GM23338 (cell line): Measurements from ENCODE around the gene LRRTM2. TPM values are rescaled to one million over a fixed set of nuclear protein-coding genes. Genes with fewer than 3 reads are reported as not detected.

Experiments
- ATAC-seq: fragments of 200-7000 bp; cut with Tn5 transposase; 3 replicates; pipeline ENCODE4 v1.9.1; 2020
- DNase-seq: peaks from one replicate; pipeline ENCODE4 v3.0.0-alpha.2; 2015; ENCODE audit warnings: low spot score
- H2AFZ ChIP-seq: fragments of 200-600 bp; sonication (generic); 2 replicates; pipeline ENCODE4 v1.8.0; 2016; ENCODE audit warnings: antibody characterized with exemption, mild to moderate bottlenecking, moderate library complexity
- H3F3A ChIP-seq: fragments of 200-600 bp; sonication (generic); replicated peaks from 2 replicates; pipeline ENCODE4 v1.8.0; 2017; ENCODE audit warnings: antibody characterized with exemption, mixed run types, low read depth
- H3K27ac ChIP-seq: fragments of 200-600 bp; sonication (generic); 2 replicates; pipeline ENCODE4 v1.6.1; 2016; ENCODE audit warnings: low read depth
- H3K27me3 ChIP-seq: fragments of 200-600 bp; sonication (generic); 2 replicates; pipeline ENCODE4 v1.8.0; 2016; ENCODE audit warnings: mild to moderate bottlenecking, mixed run types, moderate library complexity; ENCODE audit not compliant: insufficient read depth
- H3K36me3 ChIP-seq: fragments of 200-600 bp; sonication (generic); 2 replicates; pipeline ENCODE4 v1.8.0; 2016; ENCODE audit warnings: mild to moderate bottlenecking; ENCODE audit not compliant: insufficient read depth
- H3K4me1 ChIP-seq: fragments of 200-600 bp; sonication (generic); 2 replicates; pipeline ENCODE4 v1.8.0; 2016; ENCODE audit warnings: mild to moderate bottlenecking, moderate library complexity; ENCODE audit not compliant: insufficient read depth
- H3K4me2 ChIP-seq: fragments of 200-600 bp; sonication (generic); 2 replicates; pipeline ENCODE4 v1.7.1; 2017; ENCODE audit warnings: mixed run types
- H3K4me3 ChIP-seq: fragments of 200-600 bp; sonication (generic); 2 replicates; pipeline ENCODE4 v1.6.1; 2016; ENCODE audit warnings: mixed run types
- H3K79me2 ChIP-seq: fragments of 200-600 bp; sonication (generic); replicated peaks from 2 replicates; pipeline ENCODE4 v1.8.0; 2017; ENCODE audit warnings: mild to moderate bottlenecking; ENCODE audit not compliant: insufficient read depth
- H3K9me2 ChIP-seq: fragments of 200-600 bp; sonication (generic); 2 replicates; pipeline ENCODE4 v1.8.0; 2017; ENCODE audit not compliant: insufficient read depth
- H4K20me1 ChIP-seq: fragments of 200-600 bp; sonication (generic); replicated peaks from 2 replicates; pipeline ENCODE4 v1.8.0; 2017; ENCODE audit warnings: mild to moderate bottlenecking; ENCODE audit not compliant: insufficient read depth
- H3K27ac Mint-ChIP-seq: 2 replicates; pipeline ENCODE4 v1.8.0; 2020; ENCODE audit warnings: inconsistent platforms, mild to moderate bottlenecking, moderate library complexity, mixed read lengths
- H3K27me3 Mint-ChIP-seq: 3 replicates; pipeline ENCODE4 v1.8.0; 2022; ENCODE audit warnings: low read depth, mild to moderate bottlenecking, moderate library complexity, mixed read lengths, inconsistent platforms; ENCODE audit not compliant: insufficient read depth, poor library complexity
- H3K36me3 Mint-ChIP-seq: 3 replicates; pipeline ENCODE4 v1.8.0; 2021; ENCODE audit warnings: low read depth, mild to moderate bottlenecking, inconsistent platforms, moderate library complexity, mixed read lengths
- H3K4me1 Mint-ChIP-seq: 3 replicates; pipeline ENCODE4 v1.8.0; 2020; ENCODE audit warnings: mild to moderate bottlenecking, inconsistent platforms, mixed read lengths
- H3K4me3 Mint-ChIP-seq: 3 replicates; pipeline ENCODE4 v1.8.0; 2021; ENCODE audit warnings: moderate library complexity, mild to moderate bottlenecking, inconsistent platforms, mixed read lengths
- H3K9me3 Mint-ChIP-seq: 3 replicates; pipeline ENCODE4 v1.8.0; 2020; ENCODE audit warnings: moderate library complexity, mild to moderate bottlenecking, inconsistent platforms, mixed read lengths
- EZH2phosphoT487 ChIP-seq: fragments of 200-600 bp; sonication (generic); IDR thresholded peaks from one replicate; pipeline ENCODE4 v1.8.1; 2018; ENCODE audit warnings: antibody characterized with exemption; ENCODE audit not compliant: unreplicated experiment
- JUNB ChIP-seq: IDR thresholded peaks from one replicate; pipeline ENCODE4 v1.6.1; 2016; ENCODE audit warnings: antibody characterized with exemption; ENCODE audit not compliant: unreplicated experiment
- NANOG ChIP-seq: IDR thresholded peaks from 2 replicates; pipeline ENCODE4 v1.6.1; 2016; ENCODE audit warnings: antibody characterized with exemption, borderline replicate concordance
- POLR2AphosphoS5 ChIP-seq: IDR thresholded peaks from 2 replicates; pipeline ENCODE4 v1.6.1; 2016; ENCODE audit warnings: antibody characterized with exemption, low read depth
- STAT1 ChIP-seq: IDR thresholded peaks from one replicate; pipeline ENCODE4 v1.6.1; 2016; ENCODE audit warnings: antibody characterized with exemption; ENCODE audit not compliant: unreplicated experiment
- ZNF114 ChIP-seq: fragments of 250-450 bp; sonication (Bioruptor Pico); IDR thresholded peaks from 2 replicates; pipeline ENCODE4 v1.5.0; 2020; ENCODE audit warnings: mild to moderate bottlenecking, moderate library complexity
- polyA plus RNA-seq: library from polyadenylated mRNA; unstranded; fragments of >200 nt; fragmentation: Nextera tagmentation; extraction: Ambion mirVana; gene quantifications from 2 replicates; pipeline ENCODE4 v1.2.1, GENCODE V29; 2016
- total RNA-seq: library from RNA; depleted of rRNA; stranded (reverse); fragments of >200 nt; shearing (Covaris generic); gene quantifications from 2 replicates; pipeline ENCODE4 v1.2.3, GENCODE V29; 2014
- TF ChIP-seq, protein P1 (sequence below): fragments of 250-450 bp; sonication (Bioruptor Pico); IDR thresholded peaks from 2 replicates; pipeline ENCODE4 v1.5.0; 2020; ENCODE audit warnings: mild to moderate bottlenecking, moderate library complexity
- TF ChIP-seq, protein P2 (sequence below): IDR thresholded peaks from one replicate; pipeline ENCODE4 v1.6.1; 2018; ENCODE audit warnings: antibody characterized with exemption; ENCODE audit not compliant: unreplicated experiment

Gene LRRTM2
- total and polyA plus RNA-seq, 2 experiments from 2014 or later: 1.5 TPM; not detected in 1

DNA sequence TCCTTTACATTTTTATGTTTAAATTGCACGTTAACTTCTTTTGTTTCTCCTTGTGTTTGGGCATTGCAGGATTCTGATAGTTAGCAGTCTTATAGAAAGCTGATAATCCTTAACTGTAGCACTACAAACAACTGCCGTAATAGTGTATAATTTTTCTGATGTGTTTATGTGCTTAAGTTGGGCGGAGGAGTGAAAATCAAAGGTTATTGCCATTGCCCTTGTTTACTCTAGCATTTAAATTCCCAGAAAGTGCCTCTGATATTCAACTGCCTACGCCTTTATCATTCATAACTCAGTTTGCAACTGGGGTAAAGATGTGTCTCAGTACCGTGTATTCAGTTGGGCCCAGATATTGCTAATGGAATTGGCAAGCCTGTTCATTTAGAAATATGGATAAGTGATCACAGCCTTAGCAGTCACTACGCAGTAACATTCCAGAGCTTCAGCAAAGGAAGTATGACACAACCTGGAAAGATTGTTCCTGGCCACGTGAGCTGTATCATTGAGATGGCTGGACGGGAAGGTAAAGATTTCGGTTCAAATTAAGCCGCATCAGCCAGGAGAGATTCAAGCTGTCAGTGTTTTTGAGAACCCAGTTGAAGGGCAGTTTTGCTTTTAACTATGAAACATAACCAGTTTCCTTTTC, 28.1 kb upstream of the LRRTM2 start (continued):
- TF ChIP-seq, protein P1, sequence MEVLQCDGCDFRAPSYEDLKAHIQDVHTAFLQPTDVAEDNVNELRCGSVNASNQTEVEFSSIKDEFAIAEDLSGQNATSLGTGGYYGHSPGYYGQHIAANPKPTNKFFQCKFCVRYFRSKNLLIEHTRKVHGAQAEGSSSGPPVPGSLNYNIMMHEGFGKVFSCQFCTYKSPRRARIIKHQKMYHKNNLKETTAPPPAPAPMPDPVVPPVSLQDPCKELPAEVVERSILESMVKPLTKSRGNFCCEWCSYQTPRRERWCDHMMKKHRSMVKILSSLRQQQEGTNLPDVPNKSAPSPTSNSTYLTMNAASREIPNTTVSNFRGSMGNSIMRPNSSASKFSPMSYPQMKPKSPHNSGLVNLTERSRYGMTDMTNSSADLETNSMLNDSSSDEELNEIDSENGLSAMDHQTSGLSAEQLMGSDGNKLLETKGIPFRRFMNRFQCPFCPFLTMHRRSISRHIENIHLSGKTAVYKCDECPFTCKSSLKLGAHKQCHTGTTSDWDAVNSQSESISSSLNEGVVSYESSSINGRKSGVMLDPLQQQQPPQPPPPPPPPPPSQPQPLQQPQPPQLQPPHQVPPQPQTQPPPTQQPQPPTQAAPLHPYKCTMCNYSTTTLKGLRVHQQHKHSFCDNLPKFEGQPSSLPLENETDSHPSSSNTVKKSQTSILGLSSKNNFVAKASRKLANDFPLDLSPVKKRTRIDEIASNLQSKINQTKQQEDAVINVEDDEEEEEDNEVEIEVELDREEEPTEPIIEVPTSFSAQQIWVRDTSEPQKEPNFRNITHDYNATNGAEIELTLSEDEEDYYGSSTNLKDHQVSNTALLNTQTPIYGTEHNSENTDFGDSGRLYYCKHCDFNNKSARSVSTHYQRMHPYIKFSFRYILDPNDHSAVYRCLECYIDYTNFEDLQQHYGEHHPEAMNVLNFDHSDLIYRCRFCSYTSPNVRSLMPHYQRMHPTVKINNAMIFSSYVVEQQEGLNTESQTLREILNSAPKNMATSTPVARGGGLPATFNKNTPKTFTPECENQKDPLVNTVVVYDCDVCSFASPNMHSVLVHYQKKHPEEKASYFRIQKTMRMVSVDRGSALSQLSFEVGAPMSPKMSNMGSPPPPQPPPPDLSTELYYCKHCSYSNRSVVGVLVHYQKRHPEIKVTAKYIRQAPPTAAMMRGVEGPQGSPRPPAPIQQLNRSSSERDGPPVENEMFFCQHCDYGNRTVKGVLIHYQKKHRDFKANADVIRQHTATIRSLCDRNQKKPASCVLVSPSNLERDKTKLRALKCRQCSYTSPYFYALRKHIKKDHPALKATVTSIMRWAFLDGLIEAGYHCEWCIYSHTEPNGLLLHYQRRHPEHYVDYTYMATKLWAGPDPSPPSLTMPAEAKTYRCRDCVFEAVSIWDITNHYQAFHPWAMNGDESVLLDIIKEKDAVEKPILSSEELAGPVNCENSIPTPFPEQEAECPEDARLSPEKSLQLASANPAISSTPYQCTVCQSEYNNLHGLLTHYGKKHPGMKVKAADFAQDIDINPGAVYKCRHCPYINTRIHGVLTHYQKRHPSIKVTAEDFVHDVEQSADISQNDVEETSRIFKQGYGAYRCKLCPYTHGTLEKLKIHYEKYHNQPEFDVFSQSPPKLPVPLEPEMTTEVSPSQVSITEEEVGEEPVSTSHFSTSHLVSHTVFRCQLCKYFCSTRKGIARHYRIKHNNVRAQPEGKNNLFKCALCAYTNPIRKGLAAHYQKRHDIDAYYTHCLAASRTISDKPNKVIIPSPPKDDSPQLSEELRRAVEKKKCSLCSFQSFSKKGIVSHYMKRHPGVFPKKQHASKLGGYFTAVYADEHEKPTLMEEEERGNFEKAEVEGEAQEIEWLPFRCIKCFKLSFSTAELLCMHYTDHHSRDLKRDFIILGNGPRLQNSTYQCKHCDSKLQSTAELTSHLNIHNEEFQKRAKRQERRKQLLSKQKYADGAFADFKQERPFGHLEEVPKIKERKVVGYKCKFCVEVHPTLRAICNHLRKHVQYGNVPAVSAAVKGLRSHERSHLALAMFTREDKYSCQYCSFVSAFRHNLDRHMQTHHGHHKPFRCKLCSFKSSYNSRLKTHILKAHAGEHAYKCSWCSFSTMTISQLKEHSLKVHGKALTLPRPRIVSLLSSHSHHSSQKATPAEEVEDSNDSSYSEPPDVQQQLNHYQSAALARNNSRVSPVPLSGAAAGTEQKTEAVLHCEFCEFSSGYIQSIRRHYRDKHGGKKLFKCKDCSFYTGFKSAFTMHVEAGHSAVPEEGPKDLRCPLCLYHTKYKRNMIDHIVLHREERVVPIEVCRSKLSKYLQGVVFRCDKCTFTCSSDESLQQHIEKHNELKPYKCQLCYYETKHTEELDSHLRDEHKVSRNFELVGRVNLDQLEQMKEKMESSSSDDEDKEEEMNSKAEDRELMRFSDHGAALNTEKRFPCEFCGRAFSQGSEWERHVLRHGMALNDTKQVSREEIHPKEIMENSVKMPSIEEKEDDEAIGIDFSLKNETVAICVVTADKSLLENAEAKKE: no peak
- TF ChIP-seq, protein P2, sequence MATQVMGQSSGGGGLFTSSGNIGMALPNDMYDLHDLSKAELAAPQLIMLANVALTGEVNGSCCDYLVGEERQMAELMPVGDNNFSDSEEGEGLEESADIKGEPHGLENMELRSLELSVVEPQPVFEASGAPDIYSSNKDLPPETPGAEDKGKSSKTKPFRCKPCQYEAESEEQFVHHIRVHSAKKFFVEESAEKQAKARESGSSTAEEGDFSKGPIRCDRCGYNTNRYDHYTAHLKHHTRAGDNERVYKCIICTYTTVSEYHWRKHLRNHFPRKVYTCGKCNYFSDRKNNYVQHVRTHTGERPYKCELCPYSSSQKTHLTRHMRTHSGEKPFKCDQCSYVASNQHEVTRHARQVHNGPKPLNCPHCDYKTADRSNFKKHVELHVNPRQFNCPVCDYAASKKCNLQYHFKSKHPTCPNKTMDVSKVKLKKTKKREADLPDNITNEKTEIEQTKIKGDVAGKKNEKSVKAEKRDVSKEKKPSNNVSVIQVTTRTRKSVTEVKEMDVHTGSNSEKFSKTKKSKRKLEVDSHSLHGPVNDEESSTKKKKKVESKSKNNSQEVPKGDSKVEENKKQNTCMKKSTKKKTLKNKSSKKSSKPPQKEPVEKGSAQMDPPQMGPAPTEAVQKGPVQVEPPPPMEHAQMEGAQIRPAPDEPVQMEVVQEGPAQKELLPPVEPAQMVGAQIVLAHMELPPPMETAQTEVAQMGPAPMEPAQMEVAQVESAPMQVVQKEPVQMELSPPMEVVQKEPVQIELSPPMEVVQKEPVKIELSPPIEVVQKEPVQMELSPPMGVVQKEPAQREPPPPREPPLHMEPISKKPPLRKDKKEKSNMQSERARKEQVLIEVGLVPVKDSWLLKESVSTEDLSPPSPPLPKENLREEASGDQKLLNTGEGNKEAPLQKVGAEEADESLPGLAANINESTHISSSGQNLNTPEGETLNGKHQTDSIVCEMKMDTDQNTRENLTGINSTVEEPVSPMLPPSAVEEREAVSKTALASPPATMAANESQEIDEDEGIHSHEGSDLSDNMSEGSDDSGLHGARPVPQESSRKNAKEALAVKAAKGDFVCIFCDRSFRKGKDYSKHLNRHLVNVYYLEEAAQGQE: no peak
- TF ChIP-seq ZNF114 (CRISPR knock-in tag): no peak
- TF ChIP-seq POLR2AphosphoS5: no peak
- TF ChIP-seq EZH2phosphoT487: no peak

DNA sequence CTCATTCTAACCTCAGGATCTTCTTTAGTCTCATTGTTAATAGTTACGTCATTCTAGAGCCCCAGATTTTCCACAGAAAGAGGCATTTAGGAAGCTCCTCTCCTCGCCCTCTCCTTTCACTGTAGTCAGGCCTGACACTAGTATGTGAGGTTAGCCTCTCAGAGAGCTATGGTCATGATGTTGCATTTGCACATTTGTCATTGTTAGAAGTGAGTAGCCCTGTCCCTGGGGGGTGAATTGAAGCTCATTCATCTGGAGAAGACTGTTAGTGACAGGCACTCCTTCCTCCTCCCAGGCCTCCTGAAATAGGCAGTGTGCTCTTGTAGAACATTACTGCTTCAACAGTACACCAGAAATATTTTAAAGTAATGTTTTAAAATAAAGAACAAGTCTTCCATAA, 26.6 kb upstream of the LRRTM2 start:
- H3K4me2 ChIP-seq: no peak overlapping the region
- DNase-seq (no peak), ATAC-seq (peak; percentile 64)
- Mint-ChIP-seq H3K36me3 (peaks cover 46% of the 10 kb centered on the region), H3K27ac (0 out of 2 replicates have a peak overlapping the region, but pooled peaks have one; percentile 1), H3K4me1 (peaks cover 4% of the 10 kb centered on the region; the same call in 2 of the 3 replicates), H3K9me3 (no peaks in the 10 kb centered on the region), H3K27me3 (peaks cover 4% of the 10 kb centered on the region), H3K4me3 (no peak overlapping the region)
- peaks cover 15% of the 10 kb centered on the region for H3K36me3 ChIP-seq
- H3K9me2 ChIP-seq: no peaks in the 10 kb centered on the region
- no peak overlapping the region for H3K4me3 ChIP-seq
- no peak overlapping the region for H3K27ac ChIP-seq
- peaks cover 6% of the 10 kb centered on the region; the same call in 1 of the 2 replicates for H3K4me1 ChIP-seq
- no peaks in the 10 kb centered on the region for H3K27me3 ChIP-seq
- H2AFZ ChIP-seq: no peak overlapping the region
- H3K79me2 ChIP-seq: peaks cover 2% of the 10 kb centered on the region; the same call in 1 of the 2 replicates
- H4K20me1 ChIP-seq: peaks cover 4% of the 10 kb centered on the region; the same call in 1 of the 2 replicates
- H3F3A ChIP-seq: no peaks in the 10 kb centered on the region
- no peak for TF ChIP-seq JUNB
- no peak for TF ChIP-seq POLR2AphosphoS5
- TF ChIP-seq ZNF114 (CRISPR knock-in tag): no peak
- TF ChIP-seq EZH2phosphoT487: no peak
- TF ChIP-seq NANOG: no peak
- TF ChIP-seq STAT1: no peak
